ENCODE measurements around the gene CYP2F1.

Gene CYP2F1

GRCh38 chr19:41175801-41176777 is 61.9 kb downstream of the CYP2F1 start:
- Histone ChIP-seq H3K9me3 (ENCODE audit: control insufficient read depth, low read length) (no peaks in the 10 kb centered on the region), H3K4me3 (ENCODE audit: insufficient read depth, low read depth, low read length) (no peak overlapping the region), H3K36me3 (ENCODE audit: control insufficient read depth, insufficient read depth, low read length) (no peaks in the 10 kb centered on the region), H3K27me3 (ENCODE audit: control insufficient read depth, insufficient read depth, low read length, poor library complexity, severe bottlenecking) (no peaks in the 10 kb centered on the region), H3K4me1 (ENCODE audit: control insufficient read depth, insufficient read depth, low read length) (peaks cover 7% of the 10 kb centered on the region), H3K27ac (ENCODE audit: insufficient read depth, low read depth, low read length, poor library complexity, severe bottlenecking) (peak overlapping the region; percentile 38)
- WGBS, 2 experiments = 33 to 34% methylated on average over 14 of the region's 14 CpGs

Measured in ectodermal cell (in vitro differentiated cells).